Mucosa of rectum (tissue), 2 donors: ENCODE results near the gene SCN9A.

ENCODE experiments used
- H3K27ac ChIP-seq, 2 donors: one replicate each; pipeline ENCODE4 v1.7.0; 2013; ENCODE audit warnings: inconsistent platforms in 2 of 2, low read depth in 2 of 2, low read length in 2 of 2
- H3K27me3 ChIP-seq, 2 donors: one replicate each; pipeline ENCODE4 v1.7.0; 2013; ENCODE audit warnings: low read length in 2 of 2; ENCODE audit not compliant: control insufficient read depth in 2 of 2, insufficient read depth in 2 of 2
- H3K36me3 ChIP-seq, 2 donors: one replicate each; pipeline ENCODE4 v1.7.0; 2013; ENCODE audit warnings: low read length in 2 of 2; ENCODE audit not compliant: control insufficient read depth in 2 of 2, insufficient read depth in 2 of 2
- H3K4me1 ChIP-seq, 2 donors: one replicate each; pipeline ENCODE4 v1.7.0; 2013; ENCODE audit warnings: low read length in 2 of 2, mild to moderate bottlenecking in 1 of 2; ENCODE audit not compliant: control insufficient read depth in 2 of 2, insufficient read depth in 2 of 2
- H3K4me3 ChIP-seq, 2 donors: one replicate each; pipeline ENCODE4 v1.7.0; 2013; ENCODE audit warnings: low read length in 2 of 2
- H3K9ac ChIP-seq, 2 donors: one replicate each; pipeline ENCODE4 v1.7.0; 2013; ENCODE audit warnings: low read length in 2 of 2, low read depth in 1 of 2, mild to moderate bottlenecking in 1 of 2
- H3K9me3 ChIP-seq, 2 donors: one replicate each; pipeline ENCODE4 v1.7.0; 2013; ENCODE audit warnings: low read length in 2 of 2; ENCODE audit not compliant: control insufficient read depth in 2 of 2
- donor health status: healthy.
- donor health status: Normal muscosa, but diverticular disease.

The SCN9A gene

DNA sequence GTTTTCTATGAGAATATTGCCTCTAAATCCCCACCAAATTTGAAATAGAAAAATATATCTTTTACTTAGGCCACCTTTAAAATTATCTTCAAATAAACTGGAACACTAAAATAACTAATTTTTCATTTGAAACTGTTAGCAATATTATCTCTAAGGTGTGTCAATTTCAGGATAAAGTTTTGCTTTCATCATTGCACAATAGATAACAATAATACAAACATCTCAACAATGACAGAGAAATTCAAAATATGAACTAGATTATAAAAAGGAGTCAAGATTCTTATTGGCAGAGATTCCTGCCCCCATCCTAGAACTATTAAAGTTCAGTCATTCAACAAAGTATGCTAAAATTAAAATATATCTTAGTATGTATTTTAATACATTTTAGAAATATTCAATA is 117.9 kb downstream of the SCN9A start:
- Histone ChIP-seq H3K9me3 (no peaks in the 10 kb centered on the region), H3K27ac (no peak overlapping the region), H3K36me3 (no peaks in the 10 kb centered on the region), H3K4me3 (no peak overlapping the region), H3K27me3 (no peaks in the 10 kb centered on the region), H3K9ac (no peak overlapping the region), H3K4me1 (no peaks in the 10 kb centered on the region)

DNA sequence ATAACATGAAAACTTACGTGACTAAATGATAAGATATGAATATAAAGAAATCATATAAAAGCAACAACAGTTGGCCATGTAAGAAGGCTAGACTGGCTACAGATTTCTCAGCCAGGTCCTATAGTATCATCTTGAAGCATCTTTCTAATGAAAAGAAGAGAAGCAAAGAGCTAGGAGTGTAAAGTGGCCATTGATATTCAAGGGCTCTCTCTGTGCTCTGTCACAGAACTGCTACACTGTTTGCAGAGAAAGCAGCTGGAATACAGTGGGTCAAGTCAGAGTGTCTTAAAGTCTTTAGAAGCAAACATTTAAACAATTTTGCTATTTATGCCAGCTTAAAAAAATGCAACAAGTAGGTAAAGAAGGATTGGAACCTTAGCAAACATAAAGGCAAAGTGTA is 118.8 kb downstream of the SCN9A start:
- no peak overlapping the region for H3K4me3 ChIP-seq
- H3K36me3 ChIP-seq, result no peaks in the 10 kb centered on the region
- H3K4me1 ChIP-seq, result no peaks in the 10 kb centered on the region
- no peaks in the 10 kb centered on the region for H3K9me3 ChIP-seq
- H3K27me3 ChIP-seq, result no peaks in the 10 kb centered on the region
- H3K27ac ChIP-seq, result no peak overlapping the region
- no peak overlapping the region for H3K9ac ChIP-seq

DNA sequence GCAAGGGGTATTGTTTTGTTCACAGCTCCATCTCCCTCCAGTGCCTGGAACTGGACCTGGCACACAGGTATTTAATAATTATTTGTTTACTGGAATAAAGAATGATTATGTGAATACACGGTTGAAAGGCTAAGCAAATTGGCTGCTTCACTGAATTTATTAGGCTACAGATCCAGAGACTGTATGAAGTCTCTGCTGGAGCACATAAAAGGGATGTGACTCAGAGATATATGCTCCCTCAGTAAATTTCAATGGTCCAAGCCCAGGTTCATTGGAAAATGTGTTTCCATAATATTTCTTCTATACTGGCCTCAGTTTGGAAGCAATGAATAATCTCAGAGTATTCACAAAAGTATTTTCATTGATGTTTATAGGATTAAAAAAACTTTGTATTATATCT is 126.4 kb downstream of the SCN9A start:
- H3K9me3 ChIP-seq, result no peaks in the 10 kb centered on the region
- no peaks in the 10 kb centered on the region for H3K27me3 ChIP-seq
- no peak overlapping the region for H3K27ac ChIP-seq
- no peak overlapping the region for H3K9ac ChIP-seq
- H3K4me3 ChIP-seq, result no peak overlapping the region
- no peaks in the 10 kb centered on the region for H3K36me3 ChIP-seq
- no peaks in the 10 kb centered on the region for H3K4me1 ChIP-seq

DNA sequence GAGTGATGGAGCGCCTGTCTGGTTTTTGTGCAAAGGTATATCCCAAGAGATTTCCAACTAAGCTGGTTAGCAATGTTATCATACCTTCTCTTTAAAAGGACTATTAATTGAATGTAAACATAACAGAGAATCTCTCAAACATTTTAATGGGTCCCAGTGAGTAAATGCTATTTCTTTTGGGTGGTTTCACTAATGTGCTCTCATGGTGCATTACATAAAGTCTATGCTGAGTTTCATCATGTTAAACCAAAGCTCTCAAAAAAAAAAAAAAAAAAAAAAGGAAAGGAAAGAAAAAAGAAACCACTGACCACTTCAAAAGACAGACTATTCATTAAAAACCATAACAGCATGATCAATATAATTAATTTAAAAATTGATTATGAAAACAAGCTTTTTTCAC is 128.8 kb downstream of the SCN9A start:
- H3K36me3 ChIP-seq, result no peaks in the 10 kb centered on the region
- H3K9me3 ChIP-seq, result no peaks in the 10 kb centered on the region
- H3K27me3 ChIP-seq, result no peaks in the 10 kb centered on the region
- no peak overlapping the region for H3K9ac ChIP-seq
- no peak overlapping the region for H3K27ac ChIP-seq
- H3K4me1 ChIP-seq, result no peaks in the 10 kb centered on the region
- no peak overlapping the region for H3K4me3 ChIP-seq

DNA sequence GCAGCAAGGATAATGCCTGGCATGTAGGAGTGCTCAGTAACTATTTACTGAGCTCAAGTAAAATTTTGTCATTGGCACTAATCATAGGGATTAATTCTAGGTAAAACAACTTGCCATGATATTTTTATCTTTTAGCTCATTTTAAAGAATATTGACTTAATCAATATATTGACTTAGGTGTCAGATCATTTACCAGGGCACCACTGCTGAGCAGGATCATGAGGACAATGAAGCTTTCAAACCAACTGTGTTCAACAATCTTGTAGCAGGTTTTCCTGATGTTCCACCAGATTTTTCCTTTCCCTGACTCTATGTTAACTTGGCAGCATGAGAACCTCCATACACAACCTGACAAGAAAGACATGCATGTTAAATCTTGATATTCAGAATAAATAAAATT is 133.4 kb downstream of the SCN9A start:
- H3K4me3 ChIP-seq, result no peak overlapping the region
- no peaks in the 10 kb centered on the region for H3K27me3 ChIP-seq
- H3K9ac ChIP-seq, result no peak overlapping the region
- H3K9me3 ChIP-seq, result no peaks in the 10 kb centered on the region
- H3K27ac ChIP-seq, result no peak overlapping the region
- H3K36me3 ChIP-seq, result no peaks in the 10 kb centered on the region
- H3K4me1 ChIP-seq, result no peaks in the 10 kb centered on the region

DNA sequence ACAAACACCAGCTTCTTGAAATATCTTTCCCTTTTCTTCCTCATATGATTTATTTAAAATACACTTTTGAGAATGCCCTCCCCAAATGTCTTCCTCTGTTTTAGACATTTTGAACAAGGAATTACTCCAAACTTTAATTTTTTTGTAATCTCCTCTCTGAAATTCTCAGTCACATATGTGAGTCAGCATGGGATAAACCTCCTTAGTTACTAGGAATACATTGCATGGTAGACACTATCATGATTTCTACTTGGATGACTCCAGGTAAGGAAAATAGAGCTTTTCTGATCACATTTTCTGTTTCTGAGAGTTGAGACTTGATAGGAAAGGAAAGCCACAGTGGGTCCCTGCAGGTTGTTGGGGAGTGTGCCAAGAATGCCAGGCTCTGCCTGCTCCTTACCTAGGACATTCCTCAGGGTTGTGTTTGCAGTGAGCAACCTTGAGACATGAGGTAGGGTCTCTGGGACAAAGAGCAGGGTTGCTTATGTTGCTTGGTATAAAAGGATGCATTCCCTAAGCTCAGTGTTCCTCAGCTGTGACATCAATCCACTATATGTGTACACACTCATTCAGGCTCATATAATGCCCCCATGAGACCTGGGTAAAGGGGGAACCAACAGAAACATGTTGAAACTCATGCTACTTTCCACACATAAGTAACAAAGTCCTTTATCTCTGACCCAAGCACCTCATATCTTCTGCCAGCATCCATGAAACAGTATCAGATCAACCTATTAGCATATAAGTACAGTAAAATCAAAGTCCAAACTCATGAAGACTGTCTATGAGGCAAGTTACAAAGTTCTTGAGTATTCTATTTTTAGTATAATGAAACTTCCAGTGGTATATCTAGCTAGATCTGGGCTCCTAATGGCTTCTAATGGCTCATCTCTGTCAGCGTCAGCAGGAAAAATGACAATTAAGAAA is 135.1 kb downstream of the SCN9A start:
- H3K9ac ChIP-seq, result no peak overlapping the region
- H3K27me3 ChIP-seq, result no peaks in the 10 kb centered on the region
- H3K36me3 ChIP-seq, result no peaks in the 10 kb centered on the region
- H3K4me3 ChIP-seq, result no peak overlapping the region
- no peaks in the 10 kb centered on the region for H3K9me3 ChIP-seq
- H3K4me1 ChIP-seq, result no peaks in the 10 kb centered on the region
- no peak overlapping the region for H3K27ac ChIP-seq

DNA sequence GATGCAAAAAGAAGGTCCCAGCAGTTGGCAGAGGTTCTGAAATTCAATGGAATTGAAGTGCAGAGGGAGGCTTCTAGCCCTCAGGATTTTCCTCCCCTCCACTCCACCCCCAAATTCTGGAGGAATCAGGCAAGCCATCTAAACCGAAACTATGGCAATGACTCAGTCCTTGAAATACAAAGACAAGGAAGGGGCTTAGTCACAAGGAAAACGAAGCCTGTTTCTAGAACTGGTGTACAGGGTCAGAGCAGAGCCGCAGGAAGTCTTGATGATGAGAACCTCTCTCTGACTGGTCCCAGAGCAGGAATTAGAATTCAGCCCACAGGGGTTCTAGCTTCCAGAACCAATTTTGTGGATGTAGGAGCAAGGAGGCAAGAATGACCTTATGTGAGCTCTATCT is 136.2 kb downstream of the SCN9A start:
- H3K9me3 ChIP-seq, result no peaks in the 10 kb centered on the region
- H3K27me3 ChIP-seq, result no peaks in the 10 kb centered on the region
- no peak overlapping the region for H3K9ac ChIP-seq
- H3K4me3 ChIP-seq, result no peak overlapping the region
- H3K27ac ChIP-seq, result no peak overlapping the region
- no peaks in the 10 kb centered on the region for H3K36me3 ChIP-seq
- H3K4me1 ChIP-seq, result no peaks in the 10 kb centered on the region

DNA sequence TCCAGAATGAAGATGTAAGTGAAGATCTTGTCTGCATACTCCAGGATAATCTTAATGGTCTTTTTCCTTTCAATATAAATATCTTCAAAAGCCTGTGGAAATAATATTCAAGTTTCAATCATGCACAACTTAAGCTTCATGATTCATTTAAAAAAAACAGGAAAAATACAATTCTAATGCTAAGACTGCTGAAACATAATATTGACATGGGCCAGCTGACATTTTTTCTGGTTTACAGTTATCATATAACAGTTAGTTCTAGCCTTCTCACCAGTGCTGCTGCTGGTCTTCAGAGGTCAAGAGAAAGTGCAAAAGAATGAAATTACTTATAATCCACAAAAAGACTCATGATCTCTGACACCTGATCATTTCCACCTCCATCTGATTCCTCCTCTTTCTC is 137.6 kb downstream of the SCN9A start:
- no peaks in the 10 kb centered on the region for H3K4me1 ChIP-seq
- no peaks in the 10 kb centered on the region for H3K9me3 ChIP-seq
- H3K9ac ChIP-seq, result no peak overlapping the region
- no peaks in the 10 kb centered on the region for H3K36me3 ChIP-seq
- no peaks in the 10 kb centered on the region for H3K27me3 ChIP-seq
- no peak overlapping the region for H3K27ac ChIP-seq
- H3K4me3 ChIP-seq, result no peak overlapping the region

DNA sequence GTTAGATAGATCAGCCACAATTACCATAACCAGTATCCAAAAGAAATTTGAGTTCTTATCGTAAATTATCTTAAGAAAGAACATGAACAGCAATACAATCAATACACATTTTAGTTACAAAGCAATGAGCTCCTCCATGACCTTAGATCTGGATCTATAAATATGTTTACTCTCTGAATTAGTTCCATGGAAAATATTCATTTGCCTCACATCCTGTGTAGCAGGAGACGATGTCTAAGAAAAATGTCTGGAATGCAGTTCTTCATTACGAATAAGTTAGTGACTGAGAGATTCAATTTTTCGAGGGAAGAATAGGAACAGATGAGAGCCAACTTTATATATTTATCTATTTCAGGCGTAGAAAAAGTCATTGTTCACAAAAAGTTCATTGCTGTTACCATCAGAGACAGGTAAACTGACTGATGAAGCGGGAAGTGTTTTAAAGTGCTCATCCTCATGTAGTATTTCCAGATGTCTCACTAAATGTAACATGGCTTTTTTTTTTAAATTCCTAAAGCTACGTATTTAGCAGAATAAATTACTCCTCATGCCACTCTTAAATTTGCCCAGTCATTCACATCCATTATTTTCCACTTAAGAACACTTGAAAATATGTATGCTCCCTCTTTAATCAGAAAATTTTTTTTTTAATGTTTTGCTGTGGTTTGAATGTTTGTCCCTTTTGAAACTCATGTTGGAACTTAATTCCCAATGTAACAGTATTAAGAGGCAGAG is 141.5 kb downstream of the SCN9A start:
- no peaks in the 10 kb centered on the region for H3K27me3 ChIP-seq
- peaks cover 0 to 2% of the 10 kb centered on the region in 2 donors for H3K4me1 ChIP-seq
- no peak overlapping the region for H3K27ac ChIP-seq
- H3K9ac ChIP-seq, result no peak overlapping the region
- no peaks in the 10 kb centered on the region for H3K9me3 ChIP-seq
- H3K36me3 ChIP-seq, result no peaks in the 10 kb centered on the region
- no peak overlapping the region for H3K4me3 ChIP-seq

DNA sequence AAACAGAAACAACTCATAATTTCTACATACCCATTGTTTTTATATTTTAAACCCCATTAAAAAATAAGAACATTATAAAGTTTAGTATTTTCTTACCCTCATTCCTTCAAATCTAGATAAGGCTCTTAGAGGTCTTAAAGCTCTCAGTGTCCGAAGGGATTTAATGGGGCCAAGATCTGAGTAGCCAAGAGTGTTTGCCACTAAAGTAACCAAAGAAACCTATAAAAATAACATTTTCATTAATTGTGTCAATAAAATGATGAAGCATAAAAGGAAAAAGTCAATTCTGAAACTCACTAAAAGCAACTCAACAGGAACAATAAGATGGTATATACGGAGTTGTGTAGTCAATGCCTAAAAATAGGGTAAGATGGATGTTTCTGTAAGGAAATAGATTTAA is 142.5 kb downstream of the SCN9A start:
- Histone ChIP-seq H3K4me3 (no peak overlapping the region), H3K36me3 (no peaks in the 10 kb centered on the region), H3K27ac (no peak overlapping the region), H3K9ac (no peak overlapping the region), H3K4me1 (peaks cover 0 to 2% of the 10 kb centered on the region in 2 donors), H3K9me3 (no peaks in the 10 kb centered on the region), H3K27me3 (no peaks in the 10 kb centered on the region)
